HepG2 (cell line): ENCODE measurements around the gene NHERF2. TPM values are rescaled to one million over a fixed set of nuclear protein-coding genes. Genes with fewer than 3 reads are reported as not detected.
A peak's percentile ranks its signal among the peaks of the same experiment; 100 is the strongest.

Source experiments
- ATAC-seq: fragments of 200-7000 bp; cut with Tn5 transposase; 3 replicates; pipeline ENCODE4 v1.9.1; 2020; ENCODE audit warnings: mild to moderate bottlenecking, moderate library complexity
- BruUV-seq: library from RNA; stranded (reverse); fragments of 400-500 nt; replicated peaks from 2 replicates; lab custom pipeline; 2021; lab: Mats Ljungman, UMichigan
- CTCF ChIA-PET: fragments of 300-600 bp; formaldehyde crosslinking; extraction: SDS; loops from one replicate; lab custom pipeline; 2021; ENCODE audit warnings: low total read pairs, inconsistent platforms, low intra/inter-chr PET ratio; lab: Yijun Ruan, JAX
- POLR2A ChIA-PET: fragments of 350-600 bp; sonication (Branson Sonifier 250); formaldehyde crosslinking; loops from one replicate; lab custom pipeline; 2020; ENCODE audit warnings: antibody characterized with exemption, inconsistent platforms; lab: Yijun Ruan, JAX
- DNase-seq: peaks from one replicate; pipeline ENCODE4 v3.0.0-alpha.2; 2015; ENCODE audit warnings: low spot score
- FAIRE-seq: peaks from 3 replicates; lab custom pipeline; 2011; peaks lifted over from hg19 to GRCh38; lab: Jason Lieb, UNC
- H2AFZ ChIP-seq: one replicate; pipeline ENCODE4 v1.6.1; 2011; ENCODE audit warnings: low read length, inconsistent platforms
- H3K27ac ChIP-seq: fragments of 300-600 bp; 3 replicates; pipeline ENCODE4 v1.8.0; 2011; ENCODE audit warnings: mixed run types, mild to moderate bottlenecking, mixed read lengths, low read length, inconsistent platforms; ENCODE audit not compliant: insufficient read depth; ENCODE audit errors: extremely low read length
- H3K27me3 ChIP-seq, 2 experiments: fragments of 200-600 bp in 1 of 2; 2 replicates in 1 of 2; 3 replicates in 1 of 2; pipeline versions ENCODE4 v1.6.0 to v1.8.0; 2011; ENCODE audit warnings: low read length in 2 of 2, mild to moderate bottlenecking in 2 of 2, moderate library complexity in 2 of 2, inconsistent platforms in 1 of 2; ENCODE audit not compliant: insufficient read depth in 2 of 2, control insufficient read depth in 1 of 2
- H3K36me3 ChIP-seq, 2 experiments: fragments of 200-600 bp in 1 of 2; replicated peaks in 1 of 2; 2 replicates in 1 of 2; 3 replicates in 1 of 2; pipeline versions ENCODE4 v1.5.1 to v1.8.0; 2011; ENCODE audit warnings: low read length in 2 of 2, inconsistent platforms in 1 of 2; ENCODE audit not compliant: insufficient read depth in 2 of 2, control insufficient read depth in 1 of 2
- H3K4me1 ChIP-seq: 2 replicates; pipeline ENCODE4 v1.5.1; 2012; ENCODE audit warnings: low read length, inconsistent platforms; ENCODE audit not compliant: insufficient read depth
- H3K4me2 ChIP-seq: 2 replicates; pipeline ENCODE4 v1.6.0; 2011; ENCODE audit warnings: low read depth, low read length, inconsistent platforms
- H3K4me3 ChIP-seq, 3 experiments: fragments of 200-600 bp in 1 of 3; sonication (generic), shearing (Covaris generic) in 1 of 3; replicated peaks in 1 of 3; 2 replicates each; pipeline ENCODE4 v1.5.1; 2011 to 2016; ENCODE audit warnings: low read length in 3 of 3, inconsistent platforms in 2 of 3, low read depth in 2 of 3, mild to moderate bottlenecking in 2 of 3, control low read depth in 1 of 3, mixed read lengths in 1 of 3; ENCODE audit not compliant: insufficient read depth in 1 of 3
- H3K79me2 ChIP-seq: one replicate; pipeline ENCODE4 v1.6.1; 2011; ENCODE audit warnings: low read length, inconsistent platforms; ENCODE audit not compliant: insufficient read depth
- H3K9ac ChIP-seq: 2 replicates; pipeline ENCODE4 v1.6.0; 2011; ENCODE audit warnings: mild to moderate bottlenecking, low read depth, low read length, inconsistent platforms; ENCODE audit not compliant: insufficient read depth
- H3K9me3 ChIP-seq: 2 replicates; pipeline ENCODE4 v1.5.1; 2012; ENCODE audit warnings: mild to moderate bottlenecking, low read length
- H4K20me1 ChIP-seq: 2 replicates; pipeline ENCODE4 v1.6.0; 2011; ENCODE audit warnings: inconsistent platforms, mild to moderate bottlenecking, low read length, moderate library complexity; ENCODE audit not compliant: insufficient read depth
- AKAP8 ChIP-seq: sonication (generic); formaldehyde crosslinking; IDR thresholded peaks from 2 replicates; pipeline ENCODE4 v1.5.1; 2020; ENCODE audit warnings: mild to moderate bottlenecking, missing genetic modification reagents
- MEIS2 ChIP-seq: sonication (generic); formaldehyde crosslinking; IDR thresholded peaks from 2 replicates; pipeline ENCODE4 v1.9.0; 2021; ENCODE audit warnings: mild to moderate bottlenecking, missing genetic modification reagents
- RXRA ChIP-seq: sonication (generic); formaldehyde crosslinking; IDR thresholded peaks from 2 replicates; pipeline ENCODE4 v1.5.1; 2020; ENCODE audit warnings: missing genetic modification reagents
- SNAPC2 ChIP-seq: sonication (generic); formaldehyde crosslinking; IDR thresholded peaks from 2 replicates; pipeline ENCODE4 v1.8.1; 2022; ENCODE audit warnings: mild to moderate bottlenecking, missing genetic modification reagents
- SP140L ChIP-seq: sonication (generic); formaldehyde crosslinking; IDR thresholded peaks from 2 replicates; pipeline ENCODE4 v1.4.0; 2020; ENCODE audit warnings: missing genetic modification reagents, borderline replicate concordance
- ZBED4 ChIP-seq: sonication (generic); formaldehyde crosslinking; IDR thresholded peaks from 2 replicates; pipeline ENCODE4 v1.4.0; 2020; ENCODE audit warnings: missing genetic modification reagents, borderline replicate concordance
- ZNF557 ChIP-seq: sonication (generic); formaldehyde crosslinking; IDR thresholded peaks from 2 replicates; pipeline ENCODE4 v1.4.0; 2020; ENCODE audit warnings: missing genetic modification reagents
- ZNF776 ChIP-seq: sonication (generic); formaldehyde crosslinking; IDR thresholded peaks from 2 replicates; pipeline ENCODE4 v1.4.0; 2020; ENCODE audit warnings: mild to moderate bottlenecking, missing genetic modification reagents
- WGBS: methylation state at CpG from one replicate; pipeline ENCODE4 v1.1.6; 2017; ENCODE audit warnings: low lambda C conversion rate; 5-methylcytosine and 5-hydroxymethylcytosine counted together
- in situ Hi-C: cut with HindIII; loops from 2 replicates; pipeline ENCODE4 v1.10.0; 2017; ENCODE audit warnings: low pct_unique_long_range_greater_than_20kb; ENCODE audit not compliant: extremely low pct_ligation_motif_present
- intact Hi-C: fragments of 100-400 bp; cut with micrococcal nuclease; formaldehyde crosslinking; loops from one replicate; pipeline ENCODE4 v1.10.0; 2022; ENCODE audit not compliant: unreplicated experiment
- polyA plus RNA-seq, 8 experiments: library from polyadenylated mRNA; depleted of rRNA in 3 of 8; stranded (reverse) in 7 of 8; unstranded in 1 of 8; fragments of >200 nt; fragmentation: Illumina TruSeq in 4 of 8; extraction: Trizol in 4 of 8; gene quantifications; 2 replicates each; pipeline versions ENCODE4 v1.2.1 to v1.2.3, GENCODE V29; 2011 to 2016; ENCODE audit warnings: low read depth in 4 of 8, missing spikeins in 1 of 8, mixed read lengths in 1 of 8; ENCODE audit not compliant: insufficient read depth in 1 of 8
- total RNA-seq, 5 experiments: library from RNA; depleted of rRNA; stranded (reverse); fragments of >200 nt; fragmentation: Illumina TruSeq; extraction: Trizol; gene quantifications; 2 replicates each; pipeline ENCODE4 v1.2.3, GENCODE V29; 2016; ENCODE audit warnings: low read depth in 1 of 5
- TF ChIP-seq, protein P1 (sequence below): sonication (generic); formaldehyde crosslinking; IDR thresholded peaks from 2 replicates; pipeline ENCODE4 v1.5.0; 2020; ENCODE audit warnings: mild to moderate bottlenecking, missing genetic modification reagents, borderline replicate concordance
- TF ChIP-seq, protein P2 (sequence below): sonication (generic); IDR thresholded peaks from 2 replicates; pipeline ENCODE4 v1.6.1; 2016; ENCODE audit warnings: low read depth, borderline replicate concordance

The NHERF2 gene
- total and polyA plus RNA-seq, 2 of the 13 experiments (the other 11 are each of a cell fraction or from before 2014, with no cell fraction given) = 23.7 to 39.3 TPM

- no peak for TF ChIP-seq ZBED4
These were observed 45.3 kb upstream of the NHERF2 start, which contains the start of gene NOXO1 (continued) for GRCh38 chr16:1981398-1981836.

- H3K9ac ChIP-seq = 0 out of 2 replicates have a peak overlapping the region, but pooled peaks have one; percentile 4
- ChIA-PET POLR2A (interaction anchor here (1.0 to 6.8 kb wide), 4 partner anchors 12 to 42 kb away, joined by 3 to 62 read pairs (median 4); partner anchors contain the start of gene RPS2), CTCF (no interaction called here)
- no peaks in the 10 kb centered on the region for H4K20me1 ChIP-seq
- FAIRE-seq (no peak), DNase-seq (peak; percentile 41), ATAC-seq (peak; percentile 3; the same call in 1 of the 3 replicates)
- in situ Hi-C loops (no loop called here), intact Hi-C loops (no loop called here)
- BruUV-seq = no TSS peak
- no peak overlapping the region for H3K27ac ChIP-seq
- H3K79me2 ChIP-seq = peaks cover 13% of the 10 kb centered on the region
- no peaks in the 10 kb centered on the region for H3K9me3 ChIP-seq
- WGBS = no CpG with 5 or more reads among the region's 5 CpGs
- H3K4me1 ChIP-seq = peaks cover 43% of the 10 kb centered on the region
- no peaks in the 10 kb centered on the region for H3K27me3 ChIP-seq
- no peak overlapping the region for H3K4me3 ChIP-seq
- H3K4me2 ChIP-seq = no peak overlapping the region
- peaks cover 15 to 22% of the 10 kb centered on the region in 2 experiments; a peak in 4 of 5 replicates for H3K36me3 ChIP-seq
- H2AFZ ChIP-seq = no peak overlapping the region
- TF ChIP-seq, protein P1, sequence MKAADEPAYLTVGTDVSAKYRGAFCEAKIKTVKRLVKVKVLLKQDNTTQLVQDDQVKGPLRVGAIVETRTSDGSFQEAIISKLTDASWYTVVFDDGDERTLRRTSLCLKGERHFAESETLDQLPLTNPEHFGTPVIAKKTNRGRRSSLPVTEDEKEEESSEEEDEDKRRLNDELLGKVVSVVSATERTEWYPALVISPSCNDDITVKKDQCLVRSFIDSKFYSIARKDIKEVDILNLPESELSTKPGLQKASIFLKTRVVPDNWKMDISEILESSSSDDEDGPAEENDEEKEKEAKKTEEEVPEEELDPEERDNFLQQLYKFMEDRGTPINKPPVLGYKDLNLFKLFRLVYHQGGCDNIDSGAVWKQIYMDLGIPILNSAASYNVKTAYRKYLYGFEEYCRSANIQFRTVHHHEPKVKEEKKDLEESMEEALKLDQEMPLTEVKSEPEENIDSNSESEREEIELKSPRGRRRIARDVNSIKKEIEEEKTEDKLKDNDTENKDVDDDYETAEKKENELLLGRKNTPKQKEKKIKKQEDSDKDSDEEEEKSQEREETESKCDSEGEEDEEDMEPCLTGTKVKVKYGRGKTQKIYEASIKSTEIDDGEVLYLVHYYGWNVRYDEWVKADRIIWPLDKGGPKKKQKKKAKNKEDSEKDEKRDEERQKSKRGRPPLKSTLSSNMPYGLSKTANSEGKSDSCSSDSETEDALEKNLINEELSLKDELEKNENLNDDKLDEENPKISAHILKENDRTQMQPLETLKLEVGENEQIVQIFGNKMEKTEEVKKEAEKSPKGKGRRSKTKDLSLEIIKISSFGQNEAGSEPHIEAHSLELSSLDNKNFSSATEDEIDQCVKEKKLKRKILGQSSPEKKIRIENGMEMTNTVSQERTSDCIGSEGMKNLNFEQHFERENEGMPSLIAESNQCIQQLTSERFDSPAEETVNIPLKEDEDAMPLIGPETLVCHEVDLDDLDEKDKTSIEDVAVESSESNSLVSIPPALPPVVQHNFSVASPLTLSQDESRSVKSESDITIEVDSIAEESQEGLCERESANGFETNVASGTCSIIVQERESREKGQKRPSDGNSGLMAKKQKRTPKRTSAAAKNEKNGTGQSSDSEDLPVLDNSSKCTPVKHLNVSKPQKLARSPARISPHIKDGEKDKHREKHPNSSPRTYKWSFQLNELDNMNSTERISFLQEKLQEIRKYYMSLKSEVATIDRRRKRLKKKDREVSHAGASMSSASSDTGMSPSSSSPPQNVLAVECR = 0 out of 2 replicates have a peak, but pooled peaks have one; percentile 17
- peak; percentile 34; the same call in 1 of the 2 replicates for TF ChIP-seq AKAP8
- TF ChIP-seq, protein P2, sequence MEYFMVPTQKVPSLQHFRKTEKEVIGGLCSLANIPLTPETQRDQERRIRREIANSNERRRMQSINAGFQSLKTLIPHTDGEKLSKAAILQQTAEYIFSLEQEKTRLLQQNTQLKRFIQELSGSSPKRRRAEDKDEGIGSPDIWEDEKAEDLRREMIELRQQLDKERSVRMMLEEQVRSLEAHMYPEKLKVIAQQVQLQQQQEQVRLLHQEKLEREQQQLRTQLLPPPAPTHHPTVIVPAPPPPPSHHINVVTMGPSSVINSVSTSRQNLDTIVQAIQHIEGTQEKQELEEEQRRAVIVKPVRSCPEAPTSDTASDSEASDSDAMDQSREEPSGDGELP = peak; percentile 23; the same call in 1 of the 2 replicates
- TF ChIP-seq RXRA = no peak
- TF ChIP-seq SNAPC2 = no peak
- no peak for TF ChIP-seq SP140L (CRISPR knock-in tag)
- no peak for TF ChIP-seq ZNF776
- TF ChIP-seq ZNF557 (CRISPR knock-in tag) = no peak
- TF ChIP-seq MEIS2 = no peak
These were observed 44.7 kb upstream of the NHERF2 start for GRCh38 chr16:1982013-1982433.
